Endodermal cell (in vitro differentiated cells): ENCODE measurements around the gene NMRK2. TPM values are rescaled to one million over a fixed set of nuclear protein-coding genes. Genes with fewer than 3 reads are reported as not detected.
"Not testable (repeated sequence)": the region's sequence is repeated elsewhere in the genome, so short reads cannot be mapped to it uniquely, and the experiment has no call there.

Source experiments
- DNase-seq: peaks from one replicate; pipeline ENCODE4 v3.0.0-alpha.2; 2017
- H3K27ac ChIP-seq: 2 replicates; pipeline ENCODE4 v1.5.1; 2013; ENCODE audit warnings: mild to moderate bottlenecking, low read depth, low read length, moderate library complexity
- H3K27me3 ChIP-seq: 2 replicates; pipeline ENCODE4 v1.6.1; 2013; ENCODE audit warnings: mild to moderate bottlenecking, low read length, moderate library complexity; ENCODE audit not compliant: insufficient read depth, control insufficient read depth, poor library complexity, severe bottlenecking
- H3K36me3 ChIP-seq: 2 replicates; pipeline ENCODE4 v1.7.0; 2013; ENCODE audit warnings: mild to moderate bottlenecking, low read length, moderate library complexity; ENCODE audit not compliant: control insufficient read depth, insufficient read depth
- H3K4me1 ChIP-seq: one replicate; pipeline ENCODE4 v1.7.0; 2013; ENCODE audit warnings: low read length; ENCODE audit not compliant: control insufficient read depth, insufficient read depth
- H3K4me3 ChIP-seq: 2 replicates; pipeline ENCODE4 v1.5.1; 2013; ENCODE audit warnings: mild to moderate bottlenecking, low read length, moderate library complexity
- H3K9ac ChIP-seq: 2 replicates; pipeline ENCODE4 v1.6.1; 2013; ENCODE audit warnings: mild to moderate bottlenecking, low read length, moderate library complexity; ENCODE audit not compliant: poor library complexity, severe bottlenecking; ENCODE audit errors: extremely low read depth
- H3K9me3 ChIP-seq: 2 replicates; pipeline ENCODE4 v1.6.1; 2013; ENCODE audit warnings: mild to moderate bottlenecking, low read length, moderate library complexity; ENCODE audit not compliant: control insufficient read depth
- H3K27ac Mint-ChIP-seq: 2 replicates; pipeline ENCODE4 v1.8.0; 2020; ENCODE audit warnings: mixed read lengths
- H3K27me3 Mint-ChIP-seq: 2 replicates; pipeline ENCODE4 v1.8.0; 2021; ENCODE audit warnings: mild to moderate bottlenecking, mixed read lengths; ENCODE audit not compliant: insufficient read depth
- H3K36me3 Mint-ChIP-seq: 2 replicates; pipeline ENCODE4 v1.8.0; 2020; ENCODE audit warnings: low read depth, mixed read lengths
- H3K4me1 Mint-ChIP-seq: 2 replicates; pipeline ENCODE4 v1.8.0; 2020; ENCODE audit warnings: mixed read lengths
- H3K4me3 Mint-ChIP-seq: 2 replicates; pipeline ENCODE4 v1.8.0; 2020; ENCODE audit warnings: mild to moderate bottlenecking, moderate library complexity, mixed read lengths
- H3K9me3 Mint-ChIP-seq: 2 replicates; pipeline ENCODE4 v1.8.0; 2020; ENCODE audit warnings: mild to moderate bottlenecking, mixed read lengths
- WGBS, 2 experiments: methylation state at CpG; one replicate each; pipeline versions ENCODE4 v1.1.5 to v1.1.7; 2013; ENCODE audit warnings: missing lambda C conversion rate in 2 of 2, mixed read lengths in 1 of 2; ENCODE audit not compliant: insufficient coverage in 1 of 2, insufficient read length in 1 of 2; 5-methylcytosine and 5-hydroxymethylcytosine counted together
- total RNA-seq, 2 donors: library from RNA; stranded (reverse); fragmentation: NEBNext Ultra II Directional in 1 of 2; extraction: Animal tissue kit (Norgen Biotek cat#: 25700) in 1 of 2; gene quantifications; 2 replicates in 1 of 2; 3 replicates in 1 of 2; pipeline ENCODE4 v1.2.1, GENCODE V29; 2021
- TF ChIP-seq, protein P1 (sequence below): fragments of 200-600 bp; sonication (generic); conservative IDR thresholded peaks from 2 replicates; pipeline ENCODE4 v1.5.0; 2021; ENCODE audit warnings: antibody characterized with exemption, mild to moderate bottlenecking

Gene NMRK2
- total RNA-seq, 2 donors from 2014 or later: 22.1 to 36.4 TPM

DNA sequence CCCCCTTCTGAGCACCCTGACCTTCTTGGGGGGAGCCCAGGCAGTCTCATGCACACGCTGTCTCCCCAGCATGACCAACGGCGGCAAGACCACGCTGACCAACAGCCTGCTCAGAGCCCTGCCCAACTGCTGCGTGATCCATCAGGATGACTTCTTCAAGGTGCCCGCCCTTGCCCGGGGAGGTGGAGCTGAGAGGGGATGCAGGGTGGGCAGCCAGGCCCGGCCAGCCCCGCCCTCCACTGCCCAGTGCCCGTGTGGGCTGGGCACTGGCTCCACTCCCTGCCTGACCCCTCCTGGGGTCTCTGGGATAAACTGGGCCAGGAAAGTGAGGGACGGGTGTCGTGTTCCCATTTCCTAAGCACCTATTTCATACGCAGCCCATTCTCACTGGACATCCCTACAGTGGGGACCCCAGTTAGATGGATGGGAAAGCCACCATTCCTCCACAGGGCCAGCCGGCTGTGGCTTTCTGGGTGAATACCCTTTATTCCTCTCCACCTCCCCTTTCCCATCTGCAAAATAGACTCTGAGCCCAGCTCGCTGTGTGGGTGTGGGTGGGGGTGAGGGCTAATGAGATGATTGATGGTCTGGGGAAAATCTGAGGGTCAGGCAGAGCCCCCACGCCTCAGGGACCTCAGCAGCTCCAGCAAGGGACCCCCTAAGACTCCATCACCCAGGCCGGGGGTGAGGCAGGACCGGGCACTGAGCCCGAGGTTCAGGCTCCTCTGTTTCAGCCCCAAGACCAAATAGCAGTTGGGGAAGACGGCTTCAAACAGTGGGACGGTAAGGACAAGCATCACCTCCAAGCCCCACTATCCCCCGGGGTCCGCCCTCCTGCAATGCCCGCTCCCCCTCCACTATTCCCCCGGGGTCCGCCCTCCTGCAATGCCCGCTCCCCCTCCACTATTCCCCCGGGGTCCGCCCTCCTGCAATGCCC, 3.9 kb downstream of the NMRK2 start:
- 93 to 96% methylated on average over 14 to 20 of the region's 29 CpGs for WGBS, 2 experiments
- H3K9me3 ChIP-seq: no peaks in the 10 kb centered on the region
- H3K4me1 ChIP-seq: no peaks in the 10 kb centered on the region
- H3K9ac ChIP-seq: no peak overlapping the region
- H3K36me3 ChIP-seq: no peaks in the 10 kb centered on the region
- H3K27me3 Mint-ChIP-seq: no peaks in the 10 kb centered on the region
- no peaks in the 10 kb centered on the region for H3K9me3 Mint-ChIP-seq
- H3K4me3 Mint-ChIP-seq: no peak overlapping the region
- DNase-seq: no peak
- H3K27ac Mint-ChIP-seq: no peak overlapping the region
- H3K27me3 ChIP-seq: no peaks in the 10 kb centered on the region
- TF ChIP-seq, protein P1, sequence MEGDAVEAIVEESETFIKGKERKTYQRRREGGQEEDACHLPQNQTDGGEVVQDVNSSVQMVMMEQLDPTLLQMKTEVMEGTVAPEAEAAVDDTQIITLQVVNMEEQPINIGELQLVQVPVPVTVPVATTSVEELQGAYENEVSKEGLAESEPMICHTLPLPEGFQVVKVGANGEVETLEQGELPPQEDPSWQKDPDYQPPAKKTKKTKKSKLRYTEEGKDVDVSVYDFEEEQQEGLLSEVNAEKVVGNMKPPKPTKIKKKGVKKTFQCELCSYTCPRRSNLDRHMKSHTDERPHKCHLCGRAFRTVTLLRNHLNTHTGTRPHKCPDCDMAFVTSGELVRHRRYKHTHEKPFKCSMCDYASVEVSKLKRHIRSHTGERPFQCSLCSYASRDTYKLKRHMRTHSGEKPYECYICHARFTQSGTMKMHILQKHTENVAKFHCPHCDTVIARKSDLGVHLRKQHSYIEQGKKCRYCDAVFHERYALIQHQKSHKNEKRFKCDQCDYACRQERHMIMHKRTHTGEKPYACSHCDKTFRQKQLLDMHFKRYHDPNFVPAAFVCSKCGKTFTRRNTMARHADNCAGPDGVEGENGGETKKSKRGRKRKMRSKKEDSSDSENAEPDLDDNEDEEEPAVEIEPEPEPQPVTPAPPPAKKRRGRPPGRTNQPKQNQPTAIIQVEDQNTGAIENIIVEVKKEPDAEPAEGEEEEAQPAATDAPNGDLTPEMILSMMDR: no peak
- H3K4me1 Mint-ChIP-seq: no peaks in the 10 kb centered on the region
- H3K36me3 Mint-ChIP-seq: peaks cover 7% of the 10 kb centered on the region
- H3K27ac ChIP-seq: no peak overlapping the region
- H3K4me3 ChIP-seq: no peak overlapping the region

DNA sequence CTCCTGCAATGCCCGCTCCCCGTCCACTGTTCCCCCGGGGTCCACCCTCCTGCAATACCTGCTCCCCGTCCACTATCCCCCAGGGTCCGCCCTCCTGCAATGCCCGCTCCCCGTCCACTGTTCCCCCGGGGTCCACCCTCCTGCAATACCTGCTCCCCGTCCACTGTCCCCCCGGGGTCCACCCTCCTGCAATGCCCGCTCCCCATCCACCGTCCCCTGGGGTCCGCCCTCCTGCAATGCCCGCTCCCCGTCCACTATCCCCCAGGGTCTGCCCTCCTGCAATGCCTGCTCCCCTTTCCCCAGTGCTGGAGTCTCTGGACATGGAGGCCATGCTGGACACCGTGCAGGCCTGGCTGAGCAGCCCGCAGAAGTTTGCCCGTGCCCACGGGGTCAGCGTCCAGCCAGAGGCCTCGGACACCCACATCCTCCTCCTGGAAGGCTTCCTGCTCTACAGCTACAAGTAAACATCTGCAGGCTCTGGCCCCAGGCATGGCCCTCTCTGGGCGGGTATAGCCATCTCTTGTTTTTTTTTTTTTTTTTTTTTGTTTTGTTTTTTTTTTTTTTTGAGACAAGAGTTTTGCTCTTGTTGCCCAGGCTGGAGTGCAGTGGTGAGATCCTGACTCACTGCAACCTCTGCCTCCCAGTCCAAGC, 5.6 kb downstream of the NMRK2 start:
- H3K9me3 ChIP-seq, H3K9ac ChIP-seq, H3K4me3 Mint-ChIP-seq, H3K4me1 Mint-ChIP-seq, H3K36me3 ChIP-seq, H3K27me3 ChIP-seq, H3K4me1 ChIP-seq, H3K27ac ChIP-seq, H3K27ac Mint-ChIP-seq, H3K9me3 Mint-ChIP-seq, DNase-seq, H3K4me3 ChIP-seq, H3K27me3 Mint-ChIP-seq: not testable (repeated sequence)
- peaks cover 19% of the 10 kb centered on the region for H3K36me3 Mint-ChIP-seq
- WGBS, 2 experiments: 90 to 94% methylated on average over 2 to 21 of the region's 22 CpGs

DNA sequence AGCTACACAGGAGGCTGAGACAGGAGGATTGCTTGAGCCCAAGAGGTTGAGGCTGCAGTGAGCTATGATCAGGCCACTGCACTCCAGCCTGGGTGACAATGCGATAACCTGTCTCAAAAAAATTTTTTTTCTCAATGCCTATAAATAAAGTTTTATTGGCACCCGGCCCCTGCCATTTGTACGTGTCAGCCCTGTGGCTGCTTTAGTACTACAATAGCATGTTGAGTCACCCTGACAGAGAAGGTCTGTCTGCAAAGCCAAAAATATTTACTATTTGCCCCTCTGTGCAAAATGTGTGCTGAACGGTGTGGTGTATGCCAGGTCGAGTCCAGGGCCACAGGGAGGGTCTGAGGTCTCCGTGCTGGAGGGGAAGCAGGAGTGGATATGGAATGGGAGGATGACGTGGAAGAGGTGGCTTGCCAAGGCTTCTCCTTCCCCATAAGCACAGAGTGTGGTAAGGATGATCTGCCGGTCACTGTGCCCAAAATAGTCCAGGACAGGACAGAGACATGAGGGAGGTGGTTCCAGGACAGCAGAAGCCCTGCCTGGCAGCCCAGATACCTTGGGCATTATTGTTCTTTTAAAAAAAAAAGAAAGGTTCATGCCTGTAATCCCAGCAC, 10.0 kb downstream of the NMRK2 start:
- DNase-seq: peak; percentile 23
- TF ChIP-seq, protein P1: no peak
- 95 to 97% methylated on average over 6 to 8 of the region's 8 CpGs for WGBS, 2 experiments
- no peaks in the 10 kb centered on the region for H3K9me3 Mint-ChIP-seq
- no peak overlapping the region for H3K9ac ChIP-seq
- H3K4me3 ChIP-seq: no peak overlapping the region
- no peaks in the 10 kb centered on the region for H3K27me3 Mint-ChIP-seq
- H3K27ac ChIP-seq: no peak overlapping the region
- H3K36me3 Mint-ChIP-seq: peaks cover 26% of the 10 kb centered on the region
- no peak overlapping the region for H3K27ac Mint-ChIP-seq
- H3K4me1 Mint-ChIP-seq: no peaks in the 10 kb centered on the region
- H3K36me3 ChIP-seq: no peaks in the 10 kb centered on the region
- H3K4me1 ChIP-seq: no peaks in the 10 kb centered on the region
- H3K9me3 ChIP-seq: no peaks in the 10 kb centered on the region
- H3K27me3 ChIP-seq: no peaks in the 10 kb centered on the region
- no peak overlapping the region for H3K4me3 Mint-ChIP-seq
